WERI-Rb-1 (cell line): Measurements from ENCODE around the gene AKR1C1.
"Not testable (repeated sequence)": the region's sequence is repeated elsewhere in the genome, so short reads cannot be mapped to it uniquely, and the experiment has no call there.

Experiments
- DNase-seq: peaks from one replicate; pipeline ENCODE4 v3.0.0-alpha.2; 2020
- H3K27ac ChIP-seq: fragments of 250-450 bp; sonication (Bioruptor Pico); 2 replicates; pipeline ENCODE4 v1.5.1; 2020; ENCODE audit warnings: mild to moderate bottlenecking, moderate library complexity
- H3K27me3 ChIP-seq: fragments of 250-450 bp; sonication (Bioruptor Pico); 2 replicates; pipeline ENCODE4 v1.5.1; 2021; ENCODE audit warnings: mild to moderate bottlenecking, low read depth, moderate library complexity; ENCODE audit not compliant: insufficient read depth, severe bottlenecking
- H3K36me3 ChIP-seq: fragments of 250-450 bp; sonication (Bioruptor Pico); 2 replicates; pipeline ENCODE4 v1.5.1; 2020; ENCODE audit warnings: mild to moderate bottlenecking, moderate library complexity
- H3K4me3 ChIP-seq: 2 replicates; pipeline ENCODE4 v1.5.1; 2011; ENCODE audit warnings: low read depth, mild to moderate bottlenecking, control low read depth, low read length
- H3K9me3 ChIP-seq: fragments of 250-450 bp; sonication (Bioruptor Pico); 2 replicates; pipeline ENCODE4 v1.5.1; 2021; ENCODE audit warnings: mild to moderate bottlenecking, moderate library complexity; ENCODE audit not compliant: severe bottlenecking
- CTCF ChIP-seq: IDR thresholded peaks from 2 replicates; pipeline ENCODE4 v1.5.1; 2011; ENCODE audit warnings: low read depth, mild to moderate bottlenecking, control low read depth, inconsistent platforms, low read length

AKR1C1 gene

GRCh38 chr10:5023177-5023805, 60.1 kb downstream of the AKR1C1 start:
- Histone ChIP-seq H3K9me3 (no peaks in the 10 kb centered on the region), H3K27ac (no peak overlapping the region), H3K4me3 (no peak overlapping the region), H3K27me3 (no peaks in the 10 kb centered on the region), H3K36me3 (no peaks in the 10 kb centered on the region)
- DNase-seq = no peak
- TF ChIP-seq CTCF = no peak

- H3K36me3 ChIP-seq, H3K9me3 ChIP-seq, H3K27me3 ChIP-seq, H3K4me3 ChIP-seq, DNase-seq, H3K27ac ChIP-seq: not testable (repeated sequence)
Observed at GRCh38 chr10:5025461-5025881, 62.3 kb downstream of the AKR1C1 start.

GRCh38 chr10:5030989-5031388, 67.8 kb downstream of the AKR1C1 start:
- no peak for DNase-seq
- Histone ChIP-seq H3K36me3 (no peaks in the 10 kb centered on the region), H3K9me3 (no peaks in the 10 kb centered on the region), H3K4me3 (no peak overlapping the region), H3K27ac (no peak overlapping the region), H3K27me3 (no peaks in the 10 kb centered on the region)
- TF ChIP-seq CTCF = no peak

- not testable (repeated sequence) for H3K9me3 ChIP-seq, DNase-seq, H3K4me3 ChIP-seq, H3K27ac ChIP-seq, H3K27me3 ChIP-seq, H3K36me3 ChIP-seq
Observed at GRCh38 chr10:5031588-5031987, 68.4 kb downstream of the AKR1C1 start.

- H3K9me3 ChIP-seq, H3K4me3 ChIP-seq, H3K27me3 ChIP-seq, DNase-seq, H3K36me3 ChIP-seq, H3K27ac ChIP-seq: not testable (repeated sequence)
Observed at GRCh38 chr10:5032444-5032843, 69.2 kb downstream of the AKR1C1 start.
